ENCODE results near the gene RBFOX2. TPM values are rescaled to one million over a fixed set of nuclear protein-coding genes. Genes with fewer than 3 reads are reported as not detected.

Gene RBFOX2
- total and polyA plus RNA-seq, 2 of the 13 experiments (the other 11 are each of a cell fraction or from before 2014, with no cell fraction given), result 37.3 to 40.4 TPM

- TF ChIP-seq ZNF407 (CRISPR knock-in tag; IDR thresholded peaks at IDR 0.05; ENCODE audit: not compliant biosample characterization) (no peak), ZNF253 (CRISPR knock-in tag; IDR thresholded peaks at IDR 0.05; ENCODE audit: borderline replicate concordance) (no peak), ZNF577 (CRISPR knock-in tag; IDR thresholded peaks at IDR 0.05; ENCODE audit: borderline replicate concordance, low read depth) (no peak), ZNF333 (CRISPR knock-in tag; IDR thresholded peaks at IDR 0.05; ENCODE audit: borderline replicate concordance) (no peak), ZNF709 (CRISPR knock-in tag; IDR thresholded peaks at IDR 0.05) (no peak), RFX1 (IDR thresholded peaks at IDR 0.05) (no peak), RAD51 (IDR thresholded peaks at IDR 0.05; ENCODE audit: borderline replicate concordance) (no peak), ZC3H4 (CRISPR knock-in tag; IDR thresholded peaks at IDR 0.05; ENCODE audit: borderline replicate concordance) (no peak), TIGD3 (CRISPR knock-in tag; IDR thresholded peaks at IDR 0.05; ENCODE audit: borderline replicate concordance) (no peak), ZNF225 (CRISPR knock-in tag; IDR thresholded peaks at IDR 0.05) (no peak), XRCC5 (optimal IDR thresholded peaks at IDR 0.05; ENCODE audit: low read length) (no peak), ZNF562 (CRISPR knock-in tag; IDR thresholded peaks at IDR 0.05; ENCODE audit: borderline replicate concordance) (no peak), MEIS2 (CRISPR knock-in tag; IDR thresholded peaks at IDR 0.05) (no peak)
- TF ChIP-seq, protein P1, sequence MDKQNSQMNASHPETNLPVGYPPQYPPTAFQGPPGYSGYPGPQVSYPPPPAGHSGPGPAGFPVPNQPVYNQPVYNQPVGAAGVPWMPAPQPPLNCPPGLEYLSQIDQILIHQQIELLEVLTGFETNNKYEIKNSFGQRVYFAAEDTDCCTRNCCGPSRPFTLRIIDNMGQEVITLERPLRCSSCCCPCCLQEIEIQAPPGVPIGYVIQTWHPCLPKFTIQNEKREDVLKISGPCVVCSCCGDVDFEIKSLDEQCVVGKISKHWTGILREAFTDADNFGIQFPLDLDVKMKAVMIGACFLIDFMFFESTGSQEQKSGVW (CRISPR knock-in tag; IDR thresholded peaks at IDR 0.05; ENCODE audit: borderline replicate concordance), result no peak
Measured at GRCh38 chr22:35729309-35729698, 299.3 kb downstream of the RBFOX2 start (continued).
